Epidermal melanocyte (primary cell): ENCODE data around the gene NEDD4L.

Experiments
- DNase-seq: peaks from one replicate; pipeline ENCODE4 v3.0.0; 2011; ENCODE audit warnings: low spot score; ENCODE audit not compliant: insufficient read length

Gene NEDD4L

DNA sequence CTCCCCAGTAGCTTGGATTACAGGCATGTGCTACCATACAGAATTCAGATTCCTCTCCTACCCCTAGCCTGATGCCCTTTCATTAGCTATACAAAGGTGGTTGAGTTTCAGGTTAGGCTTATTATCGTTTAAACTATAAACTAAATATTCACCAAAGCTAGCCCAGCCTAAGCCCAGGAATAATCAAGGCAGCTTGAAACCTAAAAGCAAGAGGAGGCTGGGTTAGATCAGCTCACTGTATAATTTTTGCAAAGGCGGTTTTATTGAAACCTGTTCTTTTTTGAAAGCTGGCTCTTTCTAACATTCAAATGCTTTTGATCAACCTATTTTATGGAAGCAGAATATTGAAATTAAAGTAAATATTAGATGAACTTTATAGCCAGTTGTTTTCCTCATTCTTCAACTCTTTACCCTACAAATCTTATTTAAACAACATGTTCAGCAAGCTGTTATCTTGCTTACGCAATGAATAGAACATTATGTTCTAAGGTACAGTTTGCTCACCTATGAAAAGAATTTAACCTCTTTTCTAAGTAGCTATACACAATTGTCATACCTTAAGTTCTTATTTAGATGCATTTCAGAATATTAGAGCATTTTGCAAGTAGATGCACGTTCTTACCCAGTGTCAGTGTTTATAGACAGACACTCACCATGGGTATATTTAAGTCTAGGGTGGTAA is 241.6 kb downstream of the NEDD4L start:
- DNase-seq: no peak

DNA sequence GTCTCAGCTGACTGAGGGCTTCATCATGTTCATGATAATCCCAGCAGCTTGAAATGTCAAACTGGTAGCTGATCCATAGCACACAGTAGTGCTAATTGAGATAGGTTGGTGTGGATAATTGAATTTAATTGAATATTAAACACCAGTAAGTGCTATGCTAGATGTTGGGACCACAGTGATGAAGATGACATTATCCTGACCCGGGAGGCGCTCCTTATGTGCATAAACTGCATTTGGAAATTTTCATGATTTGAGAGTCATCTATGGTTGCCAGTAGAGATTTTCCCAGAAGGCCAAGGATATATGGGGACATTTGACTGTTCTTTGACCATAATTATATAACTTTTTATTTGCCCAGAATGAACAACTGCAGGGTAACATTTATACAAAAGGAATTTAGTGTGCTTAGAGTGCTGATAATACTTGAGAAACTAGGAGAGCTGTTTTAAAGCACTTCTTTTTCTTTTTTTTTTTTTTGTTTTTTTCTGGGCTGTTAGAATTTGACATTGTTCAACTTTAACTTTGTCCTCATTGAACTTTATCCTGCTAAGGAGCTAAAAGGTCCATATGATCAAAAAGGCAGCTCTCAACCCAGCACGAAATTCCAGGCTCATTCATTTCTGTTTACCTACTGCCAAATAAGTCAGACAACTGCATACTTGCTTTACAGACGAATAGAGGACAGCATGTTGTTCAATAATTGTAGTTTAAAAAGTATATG is 242.8 kb downstream of the NEDD4L start:
- no peak for DNase-seq

DNA sequence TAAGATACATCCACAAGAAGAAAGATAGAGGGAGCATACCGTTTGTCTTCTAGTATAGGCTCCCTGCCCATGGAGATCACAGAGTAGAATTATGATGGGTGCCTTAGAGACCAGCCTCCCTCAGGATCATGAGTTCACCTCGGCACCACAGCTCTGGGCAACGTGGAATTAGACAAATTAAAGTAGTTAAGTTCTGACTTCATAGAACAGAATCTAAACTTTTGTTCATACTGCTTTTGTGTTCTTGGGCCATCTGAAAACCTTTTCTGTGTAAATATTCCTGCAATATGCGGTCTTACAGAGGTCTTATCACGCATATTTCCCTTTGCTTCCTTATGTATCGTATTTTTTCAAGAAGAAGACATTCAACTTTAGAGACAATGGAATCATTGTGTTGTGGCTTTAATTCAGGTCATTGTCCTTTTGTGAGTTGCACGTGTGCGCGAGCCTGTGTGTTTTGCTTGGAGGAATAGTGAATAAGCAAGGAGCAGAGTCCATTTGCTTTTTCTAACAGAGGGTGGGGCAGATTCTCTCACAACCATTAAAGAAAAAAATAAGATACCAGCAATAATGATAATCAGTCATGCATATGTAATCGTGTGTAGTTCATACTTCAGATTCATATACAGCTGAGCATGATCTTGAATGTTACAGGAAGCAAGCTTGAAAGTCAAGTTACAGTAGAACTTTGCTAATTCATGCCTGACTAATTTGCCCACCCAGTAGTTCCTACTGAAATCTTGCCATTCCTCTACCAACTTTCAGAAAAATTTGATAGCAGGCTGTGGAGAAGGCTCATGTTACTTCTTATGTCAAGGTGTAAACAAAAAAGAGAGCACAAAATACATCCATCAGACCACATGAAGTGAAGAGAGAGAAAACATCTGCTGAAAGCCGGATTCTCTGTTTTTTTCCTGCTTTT is 243.6 kb downstream of the NEDD4L start:
- DNase-seq: no peak

DNA sequence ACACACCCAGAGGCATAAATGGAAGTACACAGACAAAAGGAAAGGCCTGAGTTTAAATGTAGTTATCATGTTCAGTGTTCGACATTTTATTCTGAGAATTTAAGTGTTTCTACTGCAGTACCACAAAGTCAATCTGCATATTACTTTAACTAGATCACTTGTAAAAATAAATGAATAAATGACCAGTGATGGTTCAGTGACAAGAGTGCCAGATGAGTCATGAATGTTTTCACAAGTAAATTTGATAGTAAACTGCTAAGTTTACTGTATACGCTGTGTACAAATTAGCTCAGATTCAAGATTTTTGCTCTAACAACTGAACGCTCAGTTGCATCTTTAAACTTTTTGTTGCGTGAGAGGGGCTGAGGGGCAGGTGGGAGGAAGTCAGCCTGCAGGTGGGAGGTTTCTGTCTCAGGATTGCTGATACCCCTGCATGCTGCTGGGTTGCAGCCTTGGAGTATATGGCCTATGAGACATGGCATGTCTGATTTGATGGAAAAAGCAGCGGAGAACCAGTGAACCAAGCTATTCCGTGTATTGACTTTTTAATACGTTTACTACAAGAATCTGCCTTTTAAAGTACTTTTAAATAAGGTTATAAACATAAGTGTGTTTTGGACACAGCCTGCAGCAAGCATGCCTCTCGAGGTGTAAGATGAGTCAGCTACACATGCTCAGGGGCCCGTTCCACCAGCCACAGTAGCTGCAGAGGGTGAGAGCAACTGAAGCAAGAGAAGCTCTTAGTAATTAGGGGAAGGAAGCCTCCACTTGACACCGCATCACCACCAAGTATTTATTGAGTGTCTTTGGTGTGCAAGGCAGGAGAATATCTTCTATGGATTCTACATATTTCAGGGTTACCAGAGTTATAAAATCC is 245.1 kb downstream of the NEDD4L start:
- DNase-seq: no peak

DNA sequence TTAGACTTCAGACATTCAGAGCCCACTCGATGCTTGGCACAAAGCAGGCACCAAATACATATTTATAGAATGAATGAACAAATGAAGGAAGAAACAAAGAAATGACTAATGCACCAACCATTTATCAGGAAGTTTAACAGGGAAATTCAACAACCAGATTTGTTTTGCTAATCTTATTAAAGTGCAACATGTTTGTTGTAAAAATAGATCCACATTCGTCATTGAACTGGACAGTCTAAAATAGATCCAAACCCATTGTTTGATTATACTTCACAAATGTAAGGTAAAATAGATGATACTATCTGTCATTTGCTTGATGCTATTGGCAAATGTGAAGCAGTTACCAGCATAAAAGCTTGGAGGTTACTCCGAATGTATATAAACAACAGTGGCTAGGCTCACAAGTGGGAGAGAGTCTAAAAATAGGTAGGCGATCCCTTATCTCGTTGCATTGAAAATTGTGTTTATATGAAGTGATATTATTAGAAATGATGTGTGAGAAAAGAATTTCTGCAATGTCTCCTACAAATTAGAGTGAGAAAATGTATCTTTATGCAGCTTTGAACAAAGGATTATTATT is 246.2 kb downstream of the NEDD4L start:
- DNase-seq: no peak

DNA sequence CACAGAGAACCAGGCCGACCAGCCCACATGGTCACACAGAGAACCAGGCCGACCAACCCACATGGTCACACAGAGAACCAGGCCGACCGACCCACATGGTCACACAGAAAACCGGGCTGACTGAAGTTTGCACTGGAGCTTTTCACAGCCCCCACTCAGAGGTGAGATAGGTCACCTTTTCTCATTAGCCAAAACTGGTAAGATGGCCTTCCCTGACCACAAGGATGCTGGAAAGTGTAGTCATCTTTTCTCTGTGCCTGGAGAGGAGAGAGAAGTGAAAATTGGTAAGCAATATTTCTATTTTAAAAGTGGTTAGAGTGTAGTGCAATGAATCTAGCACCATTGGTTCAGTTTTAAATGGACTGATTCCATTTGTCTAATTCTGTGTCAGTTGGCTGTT is 247.1 kb downstream of the NEDD4L start:
- DNase-seq: no peak

DNA sequence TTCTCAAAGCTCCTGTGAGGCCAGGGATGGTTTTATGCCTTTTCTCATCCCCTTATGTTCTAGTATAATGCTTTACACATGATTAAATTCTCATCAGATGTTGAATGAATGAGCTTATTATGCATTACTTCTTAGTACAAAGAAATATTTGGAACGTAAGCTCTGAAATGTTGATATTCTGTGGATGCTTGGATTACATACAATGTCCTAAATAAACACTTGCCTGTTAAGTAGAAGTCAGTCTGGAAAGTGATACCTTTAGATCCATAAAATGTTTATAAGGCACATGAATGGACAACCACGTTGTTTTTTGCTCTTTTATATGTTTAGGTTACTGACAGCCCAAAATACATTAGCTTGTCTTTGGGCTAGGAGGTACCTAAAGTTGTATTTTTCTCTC is 248.6 kb downstream of the NEDD4L start:
- DNase-seq: no peak

DNA sequence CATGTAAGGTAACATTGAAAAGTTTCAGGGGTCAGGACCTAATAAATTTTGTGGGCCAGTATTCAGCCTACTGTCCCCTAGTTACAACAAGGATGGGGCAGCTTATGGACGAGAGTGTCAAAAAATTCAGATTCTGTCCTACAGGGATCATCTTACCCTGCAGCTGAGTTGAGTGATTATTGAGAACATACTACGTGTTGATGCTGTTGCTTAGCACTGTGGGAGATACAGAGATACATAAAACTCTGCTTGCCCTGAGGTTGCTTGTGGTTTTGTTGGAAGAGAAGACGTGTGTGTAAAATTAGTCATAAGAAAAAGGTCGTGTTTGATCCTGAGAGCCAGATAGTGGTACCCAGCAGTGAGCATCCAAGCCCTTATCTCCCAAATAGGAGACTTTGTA is 253.2 kb downstream of the NEDD4L start:
- DNase-seq: no peak

DNA sequence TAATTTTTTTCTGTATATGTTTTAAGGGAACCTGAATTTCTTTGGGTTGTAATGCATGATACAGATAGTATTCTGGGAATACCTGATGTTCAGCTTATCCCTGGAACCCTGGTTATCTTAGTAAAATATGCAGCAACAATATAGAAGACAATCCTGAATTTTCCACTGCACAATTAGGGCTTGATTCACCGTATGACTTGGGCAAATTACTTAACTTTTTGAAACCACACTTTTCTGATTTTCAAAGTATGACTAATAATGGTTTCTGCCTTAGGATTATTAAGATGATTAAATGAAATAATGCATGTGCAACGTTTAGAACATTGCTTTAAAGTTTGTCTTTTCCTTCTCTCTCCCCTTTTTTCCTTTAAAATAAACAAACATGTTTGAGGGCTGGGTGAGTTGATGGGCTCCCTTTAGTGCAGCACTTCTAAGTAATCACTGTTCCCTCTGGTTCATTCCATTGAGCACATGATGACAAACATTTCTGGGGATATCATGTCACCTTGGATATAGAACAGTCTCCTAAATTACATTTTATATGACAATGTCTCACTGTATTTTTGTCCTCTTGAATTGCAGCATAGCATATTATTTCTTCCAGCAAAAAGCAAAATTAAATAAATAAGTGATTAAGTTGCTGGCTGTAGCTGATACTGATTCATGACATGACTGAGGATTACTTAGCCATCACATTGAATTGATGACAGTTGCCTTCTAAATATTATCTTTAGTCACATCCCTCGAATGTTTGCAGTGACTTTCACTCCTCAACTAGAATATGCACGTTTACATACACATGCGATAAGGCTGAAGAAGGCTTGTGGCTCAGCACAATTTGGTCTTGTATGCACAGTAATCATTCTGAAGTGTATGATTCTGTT is 254.5 kb downstream of the NEDD4L start:
- no peak for DNase-seq

DNA sequence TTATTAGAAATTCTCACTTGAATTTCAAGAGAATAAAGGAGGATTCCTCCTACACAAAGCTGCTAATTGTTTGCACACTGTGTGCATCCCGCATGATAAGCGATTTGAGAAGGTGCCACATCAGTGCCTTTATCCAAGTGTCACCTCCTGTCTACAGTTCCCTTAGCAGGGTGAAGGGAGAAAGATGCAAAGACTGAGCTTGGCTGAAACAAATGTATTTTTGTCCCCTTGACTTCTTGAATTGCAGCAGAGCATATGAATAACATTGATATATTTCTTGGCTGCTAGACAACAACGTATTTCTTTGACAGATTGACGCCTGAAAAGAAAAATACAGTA is 255.1 kb downstream of the NEDD4L start:
- no peak for DNase-seq

DNA sequence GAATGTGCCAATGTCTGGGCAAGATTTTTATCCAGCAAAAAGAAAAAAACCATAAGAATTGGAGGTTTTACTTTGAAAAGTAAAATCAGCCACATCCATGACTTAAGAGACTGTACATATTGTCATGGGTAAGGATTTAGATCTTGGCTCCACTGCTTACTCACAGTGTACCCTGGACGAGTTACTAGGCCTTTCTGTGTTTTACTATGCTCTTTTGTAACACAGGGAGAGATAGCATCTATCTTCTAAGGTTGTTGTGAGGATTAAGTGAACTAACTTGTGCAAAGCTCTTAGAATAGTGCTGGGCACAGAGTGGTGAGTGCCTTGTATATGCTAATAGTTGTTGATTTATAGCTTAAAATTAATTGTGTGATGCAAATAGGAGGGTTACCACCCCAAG is 255.9 kb downstream of the NEDD4L start:
- DNase-seq: no peak

DNA sequence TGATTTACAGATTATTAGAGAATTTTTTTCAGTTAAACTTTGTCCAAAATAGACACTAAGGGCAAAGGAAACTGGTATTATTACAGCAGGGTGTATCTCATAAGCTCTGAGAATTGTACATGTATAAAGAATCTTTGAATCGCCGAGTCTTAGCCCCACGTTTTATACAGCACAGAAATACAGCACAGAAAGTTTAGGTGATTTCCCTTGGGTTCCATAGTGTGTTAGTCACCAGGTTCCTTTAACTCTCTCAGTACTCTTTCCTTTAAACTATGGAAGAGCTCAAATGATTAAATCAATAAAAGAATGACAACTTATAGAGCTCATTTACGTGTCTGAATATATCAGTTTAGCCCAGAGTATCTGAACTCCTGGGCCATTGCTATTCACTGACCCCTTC is 256.8 kb downstream of the NEDD4L start:
- no peak for DNase-seq

DNA sequence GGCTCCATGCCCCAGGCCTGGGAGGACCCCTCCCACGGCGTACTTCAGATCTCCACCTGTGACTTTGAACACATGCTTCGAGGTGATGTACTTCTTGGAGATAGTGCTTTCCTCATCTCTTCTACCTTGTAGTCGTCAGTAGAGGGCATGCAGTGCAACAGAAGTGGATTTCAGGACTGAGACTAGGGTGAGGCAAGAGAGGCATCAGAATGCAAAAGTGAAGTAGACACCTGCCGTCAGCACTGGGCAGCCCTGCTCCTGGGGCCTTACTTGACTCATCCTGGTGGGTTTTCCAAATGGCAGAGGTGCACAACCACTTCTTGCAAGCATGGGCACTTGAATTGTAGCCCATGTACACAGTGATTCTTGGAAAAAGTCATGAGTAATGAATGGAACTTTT is 258.8 kb downstream of the NEDD4L start:
- no peak for DNase-seq

DNA sequence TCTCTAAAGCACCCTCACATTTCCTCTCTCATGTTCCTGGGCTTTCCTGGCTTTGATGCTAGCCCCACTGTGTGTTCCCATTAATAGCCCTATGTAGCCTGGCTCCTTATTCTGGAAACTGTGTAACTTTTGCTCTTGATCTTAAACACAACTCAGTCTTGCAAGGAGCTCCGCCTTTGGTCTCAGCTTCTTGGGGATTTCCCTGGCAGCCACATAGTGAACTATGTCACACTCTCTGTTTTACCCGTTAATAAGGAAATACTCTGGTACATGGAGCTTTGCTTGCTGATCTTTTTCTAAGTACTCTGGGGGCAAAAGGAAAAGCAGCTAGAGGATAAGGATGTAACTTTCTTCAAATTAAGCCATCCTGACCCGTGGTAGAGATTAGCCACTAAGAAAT is 259.3 kb downstream of the NEDD4L start:
- no peak for DNase-seq

DNA sequence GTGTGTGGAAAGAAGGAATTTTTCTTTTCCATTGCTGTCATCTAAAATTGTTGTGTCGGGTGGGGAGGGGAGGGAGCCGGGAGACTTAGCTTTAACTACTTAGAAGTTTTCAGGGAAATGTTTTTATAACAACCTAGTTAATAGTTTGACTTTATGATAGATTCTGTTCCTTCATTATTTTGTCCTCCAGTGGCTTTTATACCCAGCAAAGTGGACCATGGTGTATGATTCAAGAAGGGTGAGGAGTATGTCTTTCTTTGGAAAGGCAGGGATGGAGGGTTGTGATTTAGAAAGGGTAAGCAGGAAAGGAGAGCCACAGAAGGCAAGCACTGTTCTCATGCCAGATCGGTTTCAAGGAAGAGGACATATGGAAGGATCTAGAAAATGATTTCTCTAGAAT is 261.8 kb downstream of the NEDD4L start:
- no peak for DNase-seq

DNA sequence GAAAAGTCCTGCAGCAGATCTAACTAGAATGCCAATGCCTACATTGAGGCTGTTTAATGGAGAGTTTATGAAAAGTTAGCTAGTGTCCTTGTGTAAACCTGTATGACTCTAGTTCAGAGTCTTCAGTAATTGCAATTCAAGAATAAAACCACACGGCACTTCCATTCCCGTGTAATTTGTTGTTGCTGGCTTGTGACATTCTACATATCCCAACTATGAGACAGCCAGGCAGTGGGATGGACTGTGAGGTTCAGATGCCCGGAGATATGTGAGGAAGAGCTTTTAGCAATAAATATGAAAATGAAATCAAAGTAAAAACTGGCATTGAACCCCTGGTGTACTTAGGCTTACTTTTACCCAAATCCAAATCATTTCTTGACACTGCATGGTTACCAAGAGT is 263.4 kb downstream of the NEDD4L start:
- no peak for DNase-seq

DNA sequence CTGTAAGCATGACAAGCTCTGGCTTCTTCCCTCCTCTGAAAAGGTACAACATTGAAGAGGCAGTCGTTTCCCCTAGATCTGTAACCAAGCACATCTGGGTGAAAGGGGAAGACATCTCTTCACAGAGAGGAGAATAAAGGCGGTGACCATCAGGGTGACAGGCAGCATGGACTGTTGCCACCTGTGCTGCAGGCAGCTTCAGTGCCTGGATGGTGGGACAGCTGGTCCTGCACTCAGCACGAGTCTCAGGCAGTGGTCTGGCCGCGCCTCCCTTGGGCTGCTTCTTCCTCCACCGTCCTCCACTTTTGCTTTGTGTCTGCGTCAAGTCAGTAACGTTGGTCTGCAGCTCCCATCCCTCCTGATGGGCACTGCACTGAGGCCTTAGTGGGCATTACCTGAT is 264.4 kb downstream of the NEDD4L start:
- DNase-seq: no peak

DNA sequence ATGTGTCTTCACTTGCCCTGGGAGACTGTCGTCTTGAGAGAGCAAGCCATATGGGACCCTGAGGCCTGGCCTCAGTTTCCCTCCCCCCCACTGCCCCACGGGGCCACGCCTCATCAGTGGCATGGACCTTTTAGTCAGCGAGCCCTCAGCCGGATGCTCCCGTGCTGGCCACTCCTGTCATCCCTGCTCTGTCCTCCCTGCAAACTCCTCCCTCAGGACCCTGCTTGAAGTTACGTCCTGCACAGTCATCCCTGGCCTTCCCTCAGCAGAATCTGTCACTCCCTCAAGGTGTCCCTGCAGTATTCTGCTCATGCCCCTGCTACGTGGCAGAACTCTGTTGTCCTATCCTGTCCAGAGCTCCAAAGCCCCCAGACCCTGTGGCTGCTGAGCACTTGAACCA is 265.1 kb downstream of the NEDD4L start:
- no peak for DNase-seq

DNA sequence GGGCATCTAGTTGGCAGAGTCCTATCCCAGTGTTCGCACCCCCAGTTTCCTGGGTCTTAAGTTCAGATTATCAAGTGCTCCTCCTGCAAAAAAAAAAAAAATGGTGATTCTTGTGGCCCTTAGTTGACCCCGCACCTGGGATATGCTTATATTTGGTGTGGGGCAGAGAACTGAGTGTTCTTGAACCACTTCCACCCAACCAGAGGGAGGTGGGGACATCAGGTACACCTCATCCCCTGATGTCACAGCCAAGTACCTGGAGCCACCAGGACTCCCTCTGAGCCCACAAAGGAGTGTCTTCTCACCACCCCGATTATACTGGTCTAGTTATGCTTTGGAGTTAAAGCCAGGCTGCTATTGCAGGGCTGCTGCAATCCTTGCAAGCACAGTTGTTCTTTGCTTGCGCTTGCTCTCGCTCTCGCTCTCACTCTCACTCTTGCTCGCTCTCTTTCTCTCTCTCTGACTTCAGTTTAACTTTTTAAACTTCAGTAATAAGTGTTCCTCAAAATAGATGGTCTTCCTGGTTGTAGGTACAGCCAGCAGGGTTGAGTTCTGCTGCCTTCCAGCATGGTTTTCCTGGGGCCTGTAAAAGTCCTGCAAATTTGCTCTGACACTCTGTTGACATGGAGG is 265.7 kb downstream of the NEDD4L start:
- DNase-seq: no peak

DNA sequence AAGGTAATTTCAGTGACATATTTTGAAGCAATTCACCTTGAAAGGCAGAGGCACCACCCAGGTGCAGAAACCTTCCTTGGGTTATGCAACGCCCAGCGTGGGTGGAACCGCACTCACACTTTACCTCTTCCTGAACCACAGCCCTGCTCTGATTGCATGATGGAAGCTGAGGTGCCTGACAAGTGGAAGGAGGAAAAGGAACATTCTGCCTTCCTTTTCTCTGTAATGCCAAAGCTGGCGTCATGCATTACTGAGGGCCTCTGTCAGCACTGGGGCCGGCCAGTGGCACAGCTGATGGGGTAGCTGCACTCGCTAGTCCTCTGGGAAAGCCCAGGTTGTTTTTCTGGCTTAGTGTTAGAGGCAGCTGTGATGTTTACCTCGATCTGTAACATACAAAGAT is 266.5 kb downstream of the NEDD4L start:
- no peak for DNase-seq
